ENCODE measurements around the gene CRY2. TPM values are rescaled to one million over a fixed set of nuclear protein-coding genes. Genes with fewer than 3 reads are reported as not detected.

The CRY2 gene
- total RNA-seq, 4 donors from 2014 or later: 42.2 to 73.6 (median 50.2) TPM

DNA sequence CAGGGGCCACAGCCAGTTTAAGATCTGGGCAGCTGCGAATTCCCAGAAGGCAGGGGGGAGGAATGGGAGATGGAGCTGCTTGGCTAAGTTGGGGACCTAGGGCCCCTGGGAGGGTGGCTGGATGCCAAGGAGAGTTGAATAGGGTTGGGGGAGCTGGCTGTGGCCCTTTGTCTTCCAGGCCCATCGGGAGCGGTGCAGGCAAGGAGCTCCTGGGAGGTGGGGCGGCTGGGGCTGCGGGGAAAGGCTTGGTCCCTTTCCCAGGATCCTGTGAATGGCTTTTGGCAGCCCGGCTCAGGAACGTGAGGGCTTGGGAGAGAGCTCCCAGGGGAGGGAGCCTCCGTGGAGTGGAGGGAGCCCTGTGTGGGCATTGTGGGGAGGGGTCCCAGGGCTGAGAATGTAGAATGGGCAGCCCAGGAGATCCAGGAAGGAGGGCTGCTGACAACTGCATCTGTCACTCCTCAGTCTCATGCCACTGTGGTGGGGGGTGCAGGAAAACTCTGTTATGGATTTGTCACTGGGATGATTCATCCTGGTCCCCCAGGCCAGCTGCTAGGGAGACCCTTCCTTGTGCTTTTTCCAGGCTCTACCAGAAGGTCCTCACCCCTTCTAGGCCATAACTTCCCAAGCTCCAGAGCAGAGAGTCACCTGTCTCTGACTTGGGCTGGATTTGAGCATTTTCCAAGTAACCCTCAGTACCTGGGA, 53.8 kb downstream of the CRY2 start:
- TF ChIP-seq POLR2AphosphoS5 (IDR thresholded peaks at IDR 0.05): no peak
- WGBS, 2 donors (ENCODE audit: low coverage in 1 of 2): 57% methylated on average over 8 of the region's 8 CpGs; no CpG with 5 or more reads in 1 of the 2 donors
- Histone ChIP-seq H3K4me3 (peak overlapping the region in 2 of 4 donors; percentile 47 to 58), H3K4me1 (peaks cover 3 to 21% (median 16%) of the 10 kb centered on the region in 4 donors), H3K36me3 (no peaks in the 10 kb centered on the region), H3K27ac (peak overlapping the region in 1 of 4 donors; percentile 53), H3K9me3 (no peaks in the 10 kb centered on the region), H3K27me3 (peaks cover 46% of the 10 kb centered on the region)
- in situ Hi-C loops (cut with MboI; ENCODE audit: low pct_ligation_motif_present in 1 of 4, low pct_unique_long_range_greater_than_20kb in 1 of 4, low sequenced_read_pairs in 3 of 4) (no loop called here), intact Hi-C loops (cut with DNase I; ENCODE audit: low total_unique reads) (no loop called here)
- no peak for DNase-seq

DNA sequence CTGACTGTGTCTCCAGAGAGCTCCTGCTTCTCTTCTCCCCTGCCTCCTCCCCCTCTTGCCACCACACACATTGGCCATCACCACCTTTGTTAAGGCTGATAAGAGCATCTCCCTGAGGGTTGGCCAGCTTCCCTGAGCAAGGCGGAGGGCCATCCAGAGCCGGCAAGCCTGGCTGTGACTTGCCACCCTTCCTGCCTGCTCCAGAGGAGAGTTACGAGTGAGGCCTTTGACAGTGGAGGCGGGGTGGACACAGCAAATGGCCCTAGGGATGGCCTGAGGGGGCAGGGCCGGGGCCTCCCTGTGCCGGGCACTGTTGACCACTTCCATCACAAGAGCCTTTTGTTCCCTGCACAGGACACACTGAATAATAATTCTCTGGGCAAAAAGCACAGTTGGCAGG, 54.4 kb downstream of the CRY2 start:
- Histone ChIP-seq H3K36me3 (no peaks in the 10 kb centered on the region), H3K27ac (no peak overlapping the region), H3K27me3 (peaks cover 40% of the 10 kb centered on the region), H3K4me1 (peaks cover 3 to 25% (median 17%) of the 10 kb centered on the region in 4 donors), H3K4me3 (no peak overlapping the region), H3K9me3 (no peaks in the 10 kb centered on the region)
- in situ Hi-C loops (cut with MboI; ENCODE audit: low pct_ligation_motif_present in 1 of 4, low pct_unique_long_range_greater_than_20kb in 1 of 4, low sequenced_read_pairs in 3 of 4) (no loop called here), intact Hi-C loops (cut with DNase I; ENCODE audit: low total_unique reads) (no loop called here)
- DNase-seq: no peak
- TF ChIP-seq, protein P1, sequence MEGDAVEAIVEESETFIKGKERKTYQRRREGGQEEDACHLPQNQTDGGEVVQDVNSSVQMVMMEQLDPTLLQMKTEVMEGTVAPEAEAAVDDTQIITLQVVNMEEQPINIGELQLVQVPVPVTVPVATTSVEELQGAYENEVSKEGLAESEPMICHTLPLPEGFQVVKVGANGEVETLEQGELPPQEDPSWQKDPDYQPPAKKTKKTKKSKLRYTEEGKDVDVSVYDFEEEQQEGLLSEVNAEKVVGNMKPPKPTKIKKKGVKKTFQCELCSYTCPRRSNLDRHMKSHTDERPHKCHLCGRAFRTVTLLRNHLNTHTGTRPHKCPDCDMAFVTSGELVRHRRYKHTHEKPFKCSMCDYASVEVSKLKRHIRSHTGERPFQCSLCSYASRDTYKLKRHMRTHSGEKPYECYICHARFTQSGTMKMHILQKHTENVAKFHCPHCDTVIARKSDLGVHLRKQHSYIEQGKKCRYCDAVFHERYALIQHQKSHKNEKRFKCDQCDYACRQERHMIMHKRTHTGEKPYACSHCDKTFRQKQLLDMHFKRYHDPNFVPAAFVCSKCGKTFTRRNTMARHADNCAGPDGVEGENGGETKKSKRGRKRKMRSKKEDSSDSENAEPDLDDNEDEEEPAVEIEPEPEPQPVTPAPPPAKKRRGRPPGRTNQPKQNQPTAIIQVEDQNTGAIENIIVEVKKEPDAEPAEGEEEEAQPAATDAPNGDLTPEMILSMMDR (IDR thresholded peaks at IDR 0.05): no peak
- TF ChIP-seq POLR2A (IDR thresholded peaks at IDR 0.05) (no peak), POLR2AphosphoS5 (IDR thresholded peaks at IDR 0.05) (no peak), EP300 (IDR thresholded peaks at IDR 0.05; ENCODE audit: low read depth) (no peak)
- WGBS, 2 donors (ENCODE audit: low coverage in 1 of 2): 85% methylated on average over 6 of the region's 6 CpGs; no CpG with 5 or more reads in 1 of the 2 donors

DNA sequence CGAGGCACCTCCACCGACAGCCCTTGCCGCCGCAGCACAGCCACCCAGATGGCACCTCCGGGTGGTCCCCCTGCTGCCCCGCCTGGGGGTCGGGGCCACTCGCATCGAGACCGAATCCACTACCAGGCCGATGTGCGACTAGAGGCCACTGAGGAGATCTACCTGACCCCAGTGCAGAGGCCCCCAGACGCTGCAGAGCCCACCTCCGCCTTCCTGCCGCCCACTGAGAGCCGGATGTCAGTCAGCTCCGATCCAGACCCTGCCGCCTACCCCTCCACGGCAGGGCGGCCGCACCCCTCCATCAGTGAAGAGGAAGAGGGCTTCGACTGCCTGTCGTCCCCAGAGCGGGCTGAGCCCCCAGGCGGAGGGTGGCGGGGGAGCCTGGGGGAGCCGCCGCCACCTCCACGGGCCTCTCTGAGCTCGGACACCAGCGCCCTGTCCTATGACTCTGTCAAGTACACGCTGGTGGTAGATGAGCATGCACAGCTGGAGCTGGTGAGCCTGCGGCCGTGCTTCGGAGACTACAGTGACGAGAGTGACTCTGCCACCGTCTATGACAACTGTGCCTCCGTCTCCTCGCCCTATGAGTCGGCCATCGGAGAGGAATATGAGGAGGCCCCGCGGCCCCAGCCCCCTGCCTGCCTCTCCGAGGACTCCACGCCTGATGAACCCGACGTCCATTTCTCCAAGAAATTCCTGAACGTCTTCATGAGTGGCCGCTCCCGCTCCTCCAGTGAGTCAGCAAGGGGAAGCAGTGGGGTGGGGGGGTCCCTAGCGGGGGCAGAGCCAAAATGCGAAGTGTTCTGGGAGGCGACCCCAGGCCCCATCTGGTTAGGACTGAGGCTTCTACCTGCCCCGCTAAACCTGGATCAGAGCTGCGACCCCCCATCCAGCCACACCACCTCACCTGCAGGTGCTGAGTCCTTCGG, 55.4 kb downstream of the CRY2 start:
- peaks cover 3 to 27% (median 17%) of the 10 kb centered on the region in 4 donors for H3K4me1 ChIP-seq
- H3K4me3 ChIP-seq: no peak overlapping the region
- H3K27ac ChIP-seq: no peak overlapping the region
- TF ChIP-seq POLR2AphosphoS5 (IDR thresholded peaks at IDR 0.05): no peak
- no peak for TF ChIP-seq EP300 (IDR thresholded peaks at IDR 0.05; ENCODE audit: low read depth)
- no peak for TF ChIP-seq POLR2A (IDR thresholded peaks at IDR 0.05)
- TF ChIP-seq, protein P1 (IDR thresholded peaks at IDR 0.05): no peak
- in situ Hi-C loops (cut with MboI; ENCODE audit: low pct_ligation_motif_present in 1 of 4, low pct_unique_long_range_greater_than_20kb in 1 of 4, low sequenced_read_pairs in 3 of 4) (no loop called here), intact Hi-C loops (cut with DNase I; ENCODE audit: low total_unique reads) (no loop called here)
- H3K36me3 ChIP-seq: no peaks in the 10 kb centered on the region
- H3K27me3 ChIP-seq: peaks cover 31% of the 10 kb centered on the region
- WGBS, 2 donors (ENCODE audit: low coverage in 1 of 2): 70 to 90% methylated on average over 2 to 50 of the region's 56 CpGs
- no peak for DNase-seq
- H3K9me3 ChIP-seq: no peaks in the 10 kb centered on the region

DNA sequence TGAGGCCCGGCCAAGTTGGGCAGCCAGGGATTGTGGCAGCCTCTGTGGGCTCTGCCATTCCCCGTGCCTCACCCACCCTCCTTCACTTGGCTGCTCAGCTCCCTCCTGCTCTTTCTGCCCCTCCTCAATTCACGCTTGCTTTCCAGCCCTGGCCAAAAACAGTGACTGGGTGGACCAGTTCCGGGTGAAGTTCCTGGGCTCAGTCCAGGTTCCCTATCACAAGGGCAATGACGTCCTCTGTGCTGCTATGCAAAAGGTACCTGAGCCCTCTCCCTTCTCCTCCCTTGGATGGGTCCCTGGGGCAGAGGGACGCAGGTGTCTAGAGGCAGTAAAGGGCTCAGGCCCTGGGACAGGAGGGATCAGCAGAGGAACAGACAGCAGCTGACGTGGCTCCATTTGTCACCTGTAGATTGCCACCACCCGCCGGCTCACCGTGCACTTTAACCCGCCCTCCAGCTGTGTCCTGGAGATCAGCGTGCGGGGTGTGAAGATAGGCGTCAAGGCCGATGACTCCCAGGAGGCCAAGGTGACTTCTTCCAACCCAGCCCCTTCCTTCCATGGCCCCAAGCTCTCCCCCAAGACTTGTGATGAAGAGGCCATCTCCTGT, 57.1 kb downstream of the CRY2 start:
- H3K36me3 ChIP-seq: no peaks in the 10 kb centered on the region
- TF ChIP-seq POLR2A (IDR thresholded peaks at IDR 0.05) (no peak), EP300 (IDR thresholded peaks at IDR 0.05; ENCODE audit: low read depth) (no peak), POLR2AphosphoS5 (IDR thresholded peaks at IDR 0.05) (no peak)
- TF ChIP-seq, protein P1 (IDR thresholded peaks at IDR 0.05): no peak
- in situ Hi-C loops (cut with MboI; ENCODE audit: low pct_ligation_motif_present in 1 of 4, low pct_unique_long_range_greater_than_20kb in 1 of 4, low sequenced_read_pairs in 3 of 4) (no loop called here), intact Hi-C loops (cut with DNase I; ENCODE audit: low total_unique reads) (no loop called here)
- H3K4me1 ChIP-seq: peaks cover 3 to 23% (median 13%) of the 10 kb centered on the region in 4 donors
- H3K4me3 ChIP-seq: no peak overlapping the region
- 63% methylated on average over 15 of the region's 15 CpGs; no CpG with 5 or more reads in 1 of the 2 donors for WGBS, 2 donors (ENCODE audit: low coverage in 1 of 2)
- H3K9me3 ChIP-seq: no peaks in the 10 kb centered on the region
- no peak for DNase-seq
- H3K27me3 ChIP-seq: peaks cover 16% of the 10 kb centered on the region
- no peak overlapping the region for H3K27ac ChIP-seq
